Gastroesophageal sphincter (tissue), 4 donors: ENCODE measurements around the gene PPM1L. TPM values are rescaled to one million over a fixed set of nuclear protein-coding genes. Genes with fewer than 3 reads are reported as not detected.

Source experiments
- ATAC-seq: fragments of 150-250 bp; one replicate; pipeline ENCODE4 v1.9.1; 2016; ENCODE audit warnings: mild to moderate bottlenecking, moderate library complexity
- H3K27ac ChIP-seq, 4 donors: fragments of 200-600 bp; sonication (generic) in 3 of 4; 1 replicate in 3 of 4; 2 replicates in 1 of 4; pipeline ENCODE4 v1.5.1; 2016 to 2019
- H3K27me3 ChIP-seq: fragments of 200-600 bp; sonication (generic); one replicate; pipeline ENCODE4 v1.5.1; 2019
- H3K36me3 ChIP-seq, 2 donors: fragments of 200-600 bp; sonication (generic); one replicate each; pipeline ENCODE4 v1.5.1; 2019; ENCODE audit warnings: control low read depth in 1 of 2
- H3K4me1 ChIP-seq, 3 donors: fragments of 200-600 bp; sonication (generic); 1 replicate in 2 of 3; 2 replicates in 1 of 3; pipeline ENCODE4 v1.5.1; 2016 to 2019; ENCODE audit warnings: control low read depth in 2 of 3
- H3K4me3 ChIP-seq, 2 donors: fragments of 200-600 bp; sonication (generic); one replicate each; pipeline ENCODE4 v1.5.1; 2019; ENCODE audit warnings: mild to moderate bottlenecking in 1 of 2, moderate library complexity in 1 of 2
- H3K9me3 ChIP-seq, 3 donors: fragments of 200-600 bp; sonication (generic); one replicate each; pipeline ENCODE4 v1.5.1; 2017 to 2019; ENCODE audit warnings: control low read depth in 2 of 3
- CTCF ChIP-seq, 4 experiments: fragments of 200-600 bp in 2 of 4; fragments of 450-650 bp in 2 of 4; sonication (generic) in 1 of 4; IDR thresholded peaks; one replicate each; pipeline ENCODE4 v1.5.1; 2017 to 2019; ENCODE audit warnings: antibody characterized with exemption in 4 of 4, mild to moderate bottlenecking in 2 of 4, moderate library complexity in 2 of 4
- EP300 ChIP-seq: sonication (generic); formaldehyde crosslinking; IDR thresholded peaks from one replicate; pipeline ENCODE4 v1.6.1; 2017; ENCODE audit warnings: antibody characterized with exemption, mild to moderate bottlenecking
- POLR2A ChIP-seq, 2 donors: fragments of 450-650 bp; IDR thresholded peaks; one replicate each; pipeline ENCODE4 v1.6.1; 2017; ENCODE audit warnings: antibody characterized with exemption in 2 of 2, mild to moderate bottlenecking in 2 of 2, moderate library complexity in 1 of 2
- POLR2AphosphoS5 ChIP-seq: sonication (generic); formaldehyde crosslinking; IDR thresholded peaks from one replicate; pipeline ENCODE4 v1.6.1; 2017; ENCODE audit warnings: antibody characterized with exemption
- WGBS, 2 donors: methylation state at CpG; one replicate each; pipeline ENCODE4 v1.1.5; 2018; ENCODE audit warnings: low coverage in 1 of 2; 5-methylcytosine and 5-hydroxymethylcytosine counted together
- total RNA-seq, 4 donors: library from RNA; depleted of rRNA; stranded (reverse); fragments of >200 nt; gene quantifications; one replicate each; pipeline ENCODE4 v1.1.0, GENCODE V29; 2016

PPM1L gene
- total RNA-seq, 4 donors from 2014 or later, result 47.4 to 93.1 (median 60.6) TPM

- ATAC-seq, result no peak
- WGBS, 2 donors, result 84 to 93% methylated on average over 4 to 5 of the region's 6 CpGs
- H3K36me3 ChIP-seq, result no peaks in the 10 kb centered on the region
- H3K27me3 ChIP-seq, result no peaks in the 10 kb centered on the region
- no peak overlapping the region for H3K27ac ChIP-seq
- peaks cover 0 to 15% (median 0%) of the 10 kb centered on the region in 3 donors for H3K4me1 ChIP-seq
- no peak for TF ChIP-seq CTCF (IDR thresholded peaks at IDR 0.05)
- no peak for TF ChIP-seq POLR2AphosphoS5
- TF ChIP-seq EP300, result no peak
- TF ChIP-seq POLR2A (IDR thresholded peaks at IDR 0.05), result no peak
- no peak overlapping the region for H3K4me3 ChIP-seq
- H3K9me3 ChIP-seq, result no peaks in the 10 kb centered on the region
Measured at GRCh38 chr3:160935413-160936095, 179.5 kb downstream of the PPM1L start.

DNA sequence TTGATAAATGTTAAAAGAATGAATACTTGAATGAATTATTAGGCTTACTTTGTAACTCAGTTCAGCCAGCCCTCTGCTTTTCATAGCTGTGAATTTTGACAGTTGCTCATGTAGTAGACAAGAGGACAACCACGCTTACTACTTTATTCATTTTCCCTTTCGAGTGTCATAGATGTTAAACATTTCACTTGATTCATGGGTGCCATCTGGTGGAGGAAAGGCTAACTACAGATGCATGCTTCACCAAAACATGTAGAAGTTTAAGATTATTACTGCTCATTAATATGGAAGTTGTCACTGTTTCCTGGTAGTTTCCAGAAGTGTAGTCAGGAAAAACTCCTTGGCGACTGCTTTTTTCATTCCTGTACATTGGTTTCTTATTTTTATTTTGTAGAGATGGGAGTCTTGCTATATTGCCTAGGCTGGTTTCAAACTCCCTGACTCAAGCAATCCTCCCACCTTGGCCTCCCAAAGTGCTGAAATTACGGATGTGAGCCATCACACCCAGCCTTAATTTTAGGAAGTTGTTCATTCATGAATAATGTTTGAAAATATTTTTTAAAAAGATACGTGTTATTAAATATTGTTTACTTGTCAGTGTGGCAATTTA lies 186.0 kb downstream of the PPM1L start:
- Histone ChIP-seq H3K9me3 (no peaks in the 10 kb centered on the region), H3K27ac (no peak overlapping the region), H3K4me1 (peaks cover 0 to 3% (median 0%) of the 10 kb centered on the region in 3 donors), H3K36me3 (no peaks in the 10 kb centered on the region), H3K27me3 (no peaks in the 10 kb centered on the region), H3K4me3 (no peak overlapping the region)
- peak; percentile 12 for TF ChIP-seq POLR2AphosphoS5
- TF ChIP-seq POLR2A (IDR thresholded peaks at IDR 0.05), result no peak
- no peak for TF ChIP-seq EP300
- TF ChIP-seq CTCF (IDR thresholded peaks at IDR 0.05), result peak; percentile 85 to 92 (median 90)
- 16 to 25% methylated on average over 4 to 5 of the region's 5 CpGs for WGBS, 2 donors
- peak; percentile 51 for ATAC-seq

DNA sequence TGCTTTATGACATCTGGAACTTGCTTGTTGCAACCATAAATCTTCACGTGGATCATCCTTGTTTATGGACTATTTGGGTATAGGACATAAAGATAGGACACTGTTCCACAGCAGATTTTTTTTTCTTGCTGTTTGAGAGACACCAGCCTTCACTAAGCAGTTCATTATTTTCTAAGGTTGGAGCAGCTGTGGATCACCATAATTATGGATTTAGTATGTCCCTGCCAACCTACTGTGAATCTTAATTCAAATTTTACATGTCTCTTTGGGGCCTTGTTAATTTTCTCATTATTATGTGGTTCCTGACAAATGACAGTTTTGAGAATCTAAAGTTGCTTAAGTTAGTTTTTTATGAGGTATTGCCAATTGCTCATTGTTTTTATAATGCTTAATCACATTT lies 188.0 kb downstream of the PPM1L start:
- ATAC-seq, result no peak
- TF ChIP-seq POLR2AphosphoS5, result no peak
- no peak for TF ChIP-seq EP300
- no peak for TF ChIP-seq POLR2A (IDR thresholded peaks at IDR 0.05)
- TF ChIP-seq CTCF (IDR thresholded peaks at IDR 0.05), result no peak
- Histone ChIP-seq H3K4me1 (peaks cover 0 to 3% (median 0%) of the 10 kb centered on the region in 3 donors), H3K27me3 (no peaks in the 10 kb centered on the region), H3K27ac (no peak overlapping the region), H3K4me3 (no peak overlapping the region), H3K9me3 (no peaks in the 10 kb centered on the region), H3K36me3 (no peaks in the 10 kb centered on the region)
- 73 to 82% methylated on average over 1 of the region's 1 CpG for WGBS, 2 donors

DNA sequence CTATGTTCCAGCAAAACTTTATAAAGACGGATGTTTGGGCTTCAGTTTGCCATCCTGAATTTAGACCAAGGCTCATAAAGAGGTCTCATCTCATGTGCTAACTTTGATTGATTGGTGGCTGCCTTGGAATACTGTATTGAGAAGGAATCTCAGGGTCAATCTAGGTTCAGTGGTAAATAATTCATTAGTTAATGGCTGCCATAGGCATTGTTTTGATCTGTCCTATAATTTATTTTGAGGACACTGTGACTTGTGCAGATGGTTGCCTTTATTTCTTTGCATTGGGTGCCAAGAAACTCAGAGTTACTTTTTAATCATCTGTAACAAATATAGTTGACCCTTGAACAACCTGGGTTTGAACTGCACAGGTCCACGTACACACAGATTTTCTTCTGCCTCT lies 189.3 kb downstream of the PPM1L start:
- no peaks in the 10 kb centered on the region for H3K36me3 ChIP-seq
- 79 to 94% methylated on average over 2 of the region's 2 CpGs for WGBS, 2 donors
- ATAC-seq, result no peak
- no peak for TF ChIP-seq POLR2A (IDR thresholded peaks at IDR 0.05)
- no peak for TF ChIP-seq EP300
- TF ChIP-seq POLR2AphosphoS5, result no peak
- TF ChIP-seq CTCF (IDR thresholded peaks at IDR 0.05), result no peak
- no peak overlapping the region for H3K4me3 ChIP-seq
- no peak overlapping the region for H3K27ac ChIP-seq
- no peaks in the 10 kb centered on the region for H3K9me3 ChIP-seq
- peaks cover 0 to 4% (median 0%) of the 10 kb centered on the region in 3 donors for H3K4me1 ChIP-seq
- H3K27me3 ChIP-seq, result no peaks in the 10 kb centered on the region

DNA sequence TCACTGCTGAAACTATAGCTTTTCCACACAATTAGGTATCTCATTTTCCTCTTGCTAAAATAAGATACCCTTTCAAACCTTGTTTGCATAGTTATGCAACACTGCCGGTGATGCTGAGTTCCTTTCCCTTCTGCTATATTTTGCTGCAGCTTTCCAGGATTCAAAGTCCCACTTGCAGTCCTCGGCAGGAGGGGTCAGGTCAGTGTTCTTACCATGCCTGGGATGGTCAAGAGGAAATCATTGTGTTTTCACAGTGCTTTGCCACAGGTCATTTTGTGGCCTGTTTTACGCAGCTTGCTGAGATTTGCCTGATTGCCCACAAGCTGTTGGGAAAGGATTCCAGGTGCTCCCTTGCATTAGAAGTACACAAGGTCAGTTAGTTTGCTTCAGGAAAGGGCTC lies 192.2 kb downstream of the PPM1L start:
- H3K27ac ChIP-seq, result no peak overlapping the region
- 60 to 90% methylated on average over 1 to 2 of the region's 3 CpGs for WGBS, 2 donors
- no peak for ATAC-seq
- H3K9me3 ChIP-seq, result no peaks in the 10 kb centered on the region
- no peaks in the 10 kb centered on the region for H3K27me3 ChIP-seq
- H3K4me1 ChIP-seq, result peaks cover 0 to 24% (median 0%) of the 10 kb centered on the region in 3 donors
- no peak for TF ChIP-seq EP300
- no peak for TF ChIP-seq POLR2A (IDR thresholded peaks at IDR 0.05)
- no peak for TF ChIP-seq CTCF (IDR thresholded peaks at IDR 0.05)
- no peak for TF ChIP-seq POLR2AphosphoS5
- H3K36me3 ChIP-seq, result no peaks in the 10 kb centered on the region
- H3K4me3 ChIP-seq, result no peak overlapping the region
